Hepatocyte (in vitro differentiated cells): ENCODE results near the gene PRDM16.

ENCODE experiments used
- CTCF ChIP-seq: fragments of 200-600 bp; sonication (generic); IDR thresholded peaks from 2 replicates; pipeline ENCODE4 v1.5.1; 2016; ENCODE audit warnings: antibody characterized with exemption, mild to moderate bottlenecking; ENCODE audit not compliant: poor library complexity
- EZH2 ChIP-seq: fragments of 200-600 bp; sonication (generic); IDR thresholded peaks from 2 replicates; pipeline ENCODE4 v1.6.1; 2016; ENCODE audit warnings: antibody characterized with exemption, mild to moderate bottlenecking, borderline replicate concordance
- EZH2phosphoT487 ChIP-seq: fragments of 200-600 bp; sonication (generic); IDR thresholded peaks from one replicate; pipeline ENCODE4 v1.6.1; 2018; ENCODE audit warnings: antibody characterized with exemption, mild to moderate bottlenecking, low read depth, moderate library complexity; ENCODE audit not compliant: unreplicated experiment, severe bottlenecking

GRCh38 chr1:3250624-3251023 is 181.6 kb downstream of the PRDM16 start:
- TF ChIP-seq CTCF (no peak), EZH2phosphoT487 (no peak), EZH2 (no peak)
